Measurements from ENCODE around the gene FAM89A. TPM values are rescaled to one million over a fixed set of nuclear protein-coding genes. Genes with fewer than 3 reads are reported as not detected.

The FAM89A gene
- total RNA-seq, 2 donors from 2014 or later: 14.3 to 35.3 TPM

DNA sequence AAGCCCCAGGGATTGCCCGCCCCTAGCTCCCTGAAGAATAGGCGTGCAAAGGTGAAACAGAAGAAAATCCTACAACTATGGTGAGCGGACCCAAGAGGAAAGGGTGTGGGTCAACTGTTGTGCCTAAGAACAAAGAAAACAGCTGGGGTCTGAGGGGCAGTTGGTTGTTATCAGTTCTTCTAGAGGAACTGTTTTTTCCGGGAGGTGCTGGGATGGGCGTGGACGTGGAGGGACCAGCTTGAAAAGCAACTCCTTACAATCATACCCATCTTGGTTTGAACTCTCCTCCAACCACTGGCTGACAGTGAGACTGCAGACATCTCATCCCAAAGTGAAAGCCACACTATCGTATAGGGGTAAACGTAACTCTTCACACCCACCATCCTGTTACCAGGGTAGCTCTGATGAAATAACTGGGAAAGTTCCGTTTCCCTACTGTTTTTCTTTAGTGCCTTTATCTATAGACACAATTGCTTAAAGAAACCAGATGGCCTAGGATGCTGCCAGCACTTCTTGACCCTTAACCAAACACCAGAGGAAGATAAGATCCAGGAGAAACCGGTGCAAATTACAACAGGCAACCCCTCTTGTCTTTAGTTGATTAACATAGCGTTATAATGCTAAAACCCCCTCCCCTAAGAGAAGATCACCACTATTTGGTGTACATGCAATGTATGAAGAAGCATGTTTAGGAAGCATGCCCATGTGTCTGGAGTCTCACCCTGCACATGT, 25.6 kb upstream of the FAM89A start:
- TF ChIP-seq POLR2A (IDR thresholded peaks at IDR 0.05): no peak
- TF ChIP-seq, protein P1, sequence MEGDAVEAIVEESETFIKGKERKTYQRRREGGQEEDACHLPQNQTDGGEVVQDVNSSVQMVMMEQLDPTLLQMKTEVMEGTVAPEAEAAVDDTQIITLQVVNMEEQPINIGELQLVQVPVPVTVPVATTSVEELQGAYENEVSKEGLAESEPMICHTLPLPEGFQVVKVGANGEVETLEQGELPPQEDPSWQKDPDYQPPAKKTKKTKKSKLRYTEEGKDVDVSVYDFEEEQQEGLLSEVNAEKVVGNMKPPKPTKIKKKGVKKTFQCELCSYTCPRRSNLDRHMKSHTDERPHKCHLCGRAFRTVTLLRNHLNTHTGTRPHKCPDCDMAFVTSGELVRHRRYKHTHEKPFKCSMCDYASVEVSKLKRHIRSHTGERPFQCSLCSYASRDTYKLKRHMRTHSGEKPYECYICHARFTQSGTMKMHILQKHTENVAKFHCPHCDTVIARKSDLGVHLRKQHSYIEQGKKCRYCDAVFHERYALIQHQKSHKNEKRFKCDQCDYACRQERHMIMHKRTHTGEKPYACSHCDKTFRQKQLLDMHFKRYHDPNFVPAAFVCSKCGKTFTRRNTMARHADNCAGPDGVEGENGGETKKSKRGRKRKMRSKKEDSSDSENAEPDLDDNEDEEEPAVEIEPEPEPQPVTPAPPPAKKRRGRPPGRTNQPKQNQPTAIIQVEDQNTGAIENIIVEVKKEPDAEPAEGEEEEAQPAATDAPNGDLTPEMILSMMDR (IDR thresholded peaks at IDR 0.05): no peak
- Histone ChIP-seq H3K36me3 (replicated peaks in 1 of 2; ENCODE audit: insufficient read depth in 1 of 2, low read depth in 2 of 2) (no peaks in the 10 kb centered on the region), H3K27me3 (no peaks in the 10 kb centered on the region), H3K27ac (no peak overlapping the region), H3K4me1 (no peaks in the 10 kb centered on the region), H3K4me3 (no peak overlapping the region), H3K9me3 (no peaks in the 10 kb centered on the region)
- WGBS, 2 donors: 83 to 88% methylated on average over 11 of the region's 11 CpGs
- no peak for ATAC-seq
- intact Hi-C loops (cut with DNase I): no loop called here
- DNase-seq: no peak

DNA sequence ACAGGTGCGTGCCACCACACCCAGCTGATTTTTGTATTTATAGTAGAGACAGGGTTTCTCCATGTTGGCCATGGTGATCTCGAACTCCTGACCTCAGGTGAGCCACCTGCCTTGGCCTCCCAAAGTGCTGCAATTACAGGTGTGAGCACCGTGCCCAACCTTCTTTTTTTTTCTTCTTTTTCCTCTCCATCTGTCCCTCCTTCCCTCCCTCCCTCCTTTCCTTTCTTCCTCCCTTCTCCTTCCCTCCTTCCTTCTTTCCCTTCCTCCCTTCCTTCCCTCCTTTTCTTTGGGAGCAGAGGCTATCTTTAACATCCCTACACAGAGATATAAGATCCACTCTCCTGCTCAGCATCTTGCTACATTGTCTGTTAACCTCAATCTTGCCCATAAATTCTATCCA, 24.4 kb upstream of the FAM89A start:
- WGBS, 2 donors: 91 to 96% methylated on average over 3 of the region's 3 CpGs

DNA sequence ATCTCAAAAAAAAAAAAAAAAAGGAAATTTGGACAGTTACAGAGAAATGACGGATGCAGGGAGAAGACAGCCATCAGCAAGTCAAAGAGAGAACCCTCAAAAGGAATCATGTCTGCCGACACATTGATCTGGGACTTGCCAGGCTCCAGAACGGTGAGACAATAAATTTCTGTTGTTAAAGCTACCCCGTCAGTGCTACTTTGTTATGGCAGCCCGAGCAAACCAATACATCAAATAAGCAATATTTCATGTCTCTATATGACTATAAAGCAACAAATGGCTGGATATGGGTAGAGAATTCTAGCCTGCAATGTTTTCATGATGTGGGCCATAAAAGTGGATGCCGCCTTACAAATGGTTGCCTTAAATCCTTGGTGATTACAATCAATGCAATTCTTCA, 23.3 kb upstream of the FAM89A start:
- Histone ChIP-seq H3K27ac (no peak overlapping the region), H3K9me3 (no peaks in the 10 kb centered on the region), H3K4me3 (no peak overlapping the region), H3K4me1 (peaks cover 5% of the 10 kb centered on the region), H3K36me3 (replicated peaks in 1 of 2; ENCODE audit: insufficient read depth in 1 of 2, low read depth in 2 of 2) (no peaks in the 10 kb centered on the region), H3K27me3 (no peaks in the 10 kb centered on the region)
- ATAC-seq: no peak
- DNase-seq: no peak
- WGBS, 2 donors: 81 to 88% methylated on average over 6 of the region's 6 CpGs
- intact Hi-C loops (cut with DNase I): no loop called here
- TF ChIP-seq, protein P1 (IDR thresholded peaks at IDR 0.05): no peak
- no peak for TF ChIP-seq POLR2A (IDR thresholded peaks at IDR 0.05)

More for the DNA sequence above, 24.4 kb upstream of the FAM89A start:
- intact Hi-C loops (cut with DNase I): no loop called here
- H3K4me3 ChIP-seq: no peak overlapping the region
- no peak for DNase-seq
- H3K27ac ChIP-seq: no peak overlapping the region
- no peaks in the 10 kb centered on the region for H3K36me3 ChIP-seq (replicated peaks in 1 of 2; ENCODE audit: insufficient read depth in 1 of 2, low read depth in 2 of 2)
- ATAC-seq: no peak
- H3K27me3 ChIP-seq: no peaks in the 10 kb centered on the region
- TF ChIP-seq, protein P1 (IDR thresholded peaks at IDR 0.05): no peak
- TF ChIP-seq POLR2A (IDR thresholded peaks at IDR 0.05): no peak
- no peaks in the 10 kb centered on the region for H3K9me3 ChIP-seq
- H3K4me1 ChIP-seq: no peaks in the 10 kb centered on the region

DNA sequence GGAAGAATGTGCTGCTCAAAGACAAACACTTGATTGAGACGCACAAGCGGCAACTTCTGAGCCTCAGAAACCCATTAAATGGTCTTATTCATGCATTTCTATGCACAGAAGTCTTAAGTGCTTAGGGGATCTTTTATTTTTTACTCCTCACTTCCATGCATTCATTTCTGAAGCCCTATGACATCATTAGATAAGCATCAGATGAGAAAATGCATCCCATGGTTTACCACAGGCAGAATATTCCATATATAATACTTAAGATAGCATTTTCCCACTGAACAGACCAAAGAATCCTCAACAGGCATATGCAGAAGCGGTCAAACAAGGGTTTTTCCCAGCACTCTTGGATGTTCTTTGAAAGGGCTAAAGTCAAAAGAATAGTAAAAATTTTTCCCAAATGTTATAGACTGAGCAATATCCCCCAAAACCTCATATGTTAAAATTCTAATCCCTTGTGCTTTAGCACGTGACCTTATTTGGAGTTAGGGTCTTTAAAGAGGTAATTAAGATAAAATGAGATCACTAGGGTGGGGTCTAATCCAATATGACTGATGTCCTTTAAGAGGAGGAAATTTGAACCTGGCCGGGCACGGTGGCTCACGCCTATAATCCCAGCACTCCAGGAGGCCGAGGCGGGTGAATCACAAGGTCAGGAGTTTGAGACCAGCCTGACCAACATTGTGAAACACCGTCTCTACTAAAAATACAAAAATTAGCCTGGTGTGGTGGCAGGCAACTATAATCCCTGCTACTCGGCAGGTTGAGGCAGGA, 22.6 kb upstream of the FAM89A start:
- ATAC-seq: no peak
- Histone ChIP-seq H3K36me3 (replicated peaks in 1 of 2; ENCODE audit: insufficient read depth in 1 of 2, low read depth in 2 of 2) (no peaks in the 10 kb centered on the region), H3K27ac (no peak overlapping the region), H3K4me1 (peaks cover 5% of the 10 kb centered on the region), H3K4me3 (no peak overlapping the region), H3K9me3 (no peaks in the 10 kb centered on the region), H3K27me3 (no peaks in the 10 kb centered on the region)
- 89 to 92% methylated on average over 11 of the region's 11 CpGs for WGBS, 2 donors
- TF ChIP-seq, protein P1 (IDR thresholded peaks at IDR 0.05): no peak
- no peak for TF ChIP-seq POLR2A (IDR thresholded peaks at IDR 0.05)
- no peak for DNase-seq
- intact Hi-C loops (cut with DNase I): no loop called here
